SJSA1 (cell line): ENCODE measurements around the gene ANKRD44. TPM values are rescaled to one million over a fixed set of nuclear protein-coding genes. Genes with fewer than 3 reads are reported as not detected.

Experiments used
- DNase-seq, 2 experiments: peaks; one replicate each; pipeline ENCODE4 v3.0.0-alpha.2; 2015 to 2020; ENCODE audit warnings: low spot score in 2 of 2, low read depth in 1 of 2
- H3K27ac ChIP-seq: fragments of 250-450 bp; sonication (Bioruptor Pico); 2 replicates; pipeline ENCODE4 v1.5.1; 2020; ENCODE audit warnings: mild to moderate bottlenecking, moderate library complexity
- H3K27me3 ChIP-seq: fragments of 250-450 bp; sonication (Bioruptor Pico); replicated peaks from 2 replicates; pipeline ENCODE4 v1.5.1; 2020; ENCODE audit warnings: mild to moderate bottlenecking, moderate library complexity
- H3K36me3 ChIP-seq: fragments of 250-450 bp; sonication (Bioruptor Pico); 2 replicates; pipeline ENCODE4 v1.5.1; 2020; ENCODE audit warnings: mild to moderate bottlenecking
- H3K4me1 ChIP-seq: fragments of 250-450 bp; sonication (Bioruptor Pico); replicated peaks from 2 replicates; pipeline ENCODE4 v1.6.1; 2021; ENCODE audit warnings: mild to moderate bottlenecking
- H3K4me3 ChIP-seq: fragments of 250-450 bp; sonication (Bioruptor Pico); 2 replicates; pipeline ENCODE4 v1.5.1; 2020; ENCODE audit warnings: mild to moderate bottlenecking
- H3K9me3 ChIP-seq: fragments of 250-450 bp; sonication (Bioruptor Pico); replicated peaks from 2 replicates; pipeline ENCODE4 v1.5.1; 2020; ENCODE audit warnings: mild to moderate bottlenecking
- total RNA-seq: library from RNA; depleted of rRNA; stranded (reverse); fragments of >200 nt; shearing (Covaris generic); gene quantifications from 2 replicates; pipeline ENCODE4 v1.2.3, GENCODE V29; 2014

ANKRD44 gene
- total RNA-seq, 1 experiment from 2014 or later, result 15.5 TPM

DNA sequence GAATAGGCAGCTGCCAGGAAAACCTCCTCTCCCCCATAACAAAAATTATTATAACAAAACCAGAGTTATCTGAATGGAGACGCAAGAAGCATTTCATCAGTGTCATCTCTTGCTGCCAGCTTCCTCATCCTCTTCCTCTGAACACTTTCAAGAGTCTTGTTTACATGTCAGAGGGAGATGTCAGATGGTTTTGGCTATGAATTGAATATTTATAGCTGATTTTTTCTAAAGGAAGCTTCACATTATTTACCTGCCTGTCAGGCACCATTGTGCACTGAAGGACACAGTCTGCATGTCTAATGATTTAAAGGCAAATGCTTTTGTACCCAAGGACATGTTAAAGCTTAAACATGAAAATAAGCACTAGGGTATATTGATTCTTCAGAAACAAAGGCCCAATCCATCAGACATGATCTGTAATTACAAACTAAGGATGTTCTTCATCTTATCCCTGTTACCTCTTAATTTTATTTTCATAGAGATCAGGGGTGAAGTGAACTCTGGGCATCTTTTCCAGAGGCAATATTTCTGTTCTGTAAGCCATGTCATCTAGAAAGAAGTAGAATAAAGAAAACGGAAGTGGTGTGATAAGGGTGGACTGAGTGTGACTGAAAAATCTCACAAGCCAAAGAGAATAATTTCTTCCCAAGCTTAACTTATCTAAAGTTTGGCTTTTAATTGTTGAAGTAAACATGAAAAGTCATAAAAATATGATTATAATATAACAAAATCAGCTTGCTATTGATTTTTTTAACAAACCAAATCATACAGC is 168.7 kb downstream of the ANKRD44 start:
- DNase-seq, result no peak
- no peaks in the 10 kb centered on the region for H3K27me3 ChIP-seq
- H3K27ac ChIP-seq, result no peak overlapping the region
- peaks cover 16% of the 10 kb centered on the region for H3K4me1 ChIP-seq
- no peak overlapping the region for H3K4me3 ChIP-seq
- H3K9me3 ChIP-seq, result no peaks in the 10 kb centered on the region
- no peaks in the 10 kb centered on the region for H3K36me3 ChIP-seq

GRCh38 chr2:197140045-197140444 is 170.5 kb downstream of the ANKRD44 start:
- DNase-seq, result no peak
- peaks cover 18% of the 10 kb centered on the region for H3K4me1 ChIP-seq
- H3K9me3 ChIP-seq, result no peaks in the 10 kb centered on the region
- no peak overlapping the region for H3K27ac ChIP-seq
- H3K27me3 ChIP-seq, result no peaks in the 10 kb centered on the region
- no peak overlapping the region for H3K4me3 ChIP-seq
- H3K36me3 ChIP-seq, result no peaks in the 10 kb centered on the region

DNA sequence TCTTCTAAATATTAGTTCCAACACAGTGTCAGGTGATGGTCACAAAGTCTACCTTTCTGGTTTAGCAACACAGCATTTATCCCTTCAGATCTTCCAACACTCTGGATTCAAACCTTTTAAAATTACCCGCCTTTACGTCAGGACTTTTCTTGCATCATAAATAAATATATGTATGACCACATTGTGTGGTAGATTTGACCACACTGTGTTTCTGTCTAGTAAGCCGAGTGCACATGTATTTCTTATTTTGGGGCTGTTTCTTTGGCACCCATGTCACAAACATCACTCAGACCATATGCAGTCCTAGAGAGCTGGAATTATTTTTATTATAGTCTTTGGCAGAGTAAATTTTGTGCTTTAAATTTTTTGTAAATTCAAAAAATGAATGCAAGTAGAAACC is 172.1 kb downstream of the ANKRD44 start:
- H3K9me3 ChIP-seq, result no peaks in the 10 kb centered on the region
- H3K4me3 ChIP-seq, result no peak overlapping the region
- H3K36me3 ChIP-seq, result no peaks in the 10 kb centered on the region
- DNase-seq, result no peak
- peaks cover 18% of the 10 kb centered on the region for H3K4me1 ChIP-seq
- H3K27me3 ChIP-seq, result no peaks in the 10 kb centered on the region
- H3K27ac ChIP-seq, result no peak overlapping the region

DNA sequence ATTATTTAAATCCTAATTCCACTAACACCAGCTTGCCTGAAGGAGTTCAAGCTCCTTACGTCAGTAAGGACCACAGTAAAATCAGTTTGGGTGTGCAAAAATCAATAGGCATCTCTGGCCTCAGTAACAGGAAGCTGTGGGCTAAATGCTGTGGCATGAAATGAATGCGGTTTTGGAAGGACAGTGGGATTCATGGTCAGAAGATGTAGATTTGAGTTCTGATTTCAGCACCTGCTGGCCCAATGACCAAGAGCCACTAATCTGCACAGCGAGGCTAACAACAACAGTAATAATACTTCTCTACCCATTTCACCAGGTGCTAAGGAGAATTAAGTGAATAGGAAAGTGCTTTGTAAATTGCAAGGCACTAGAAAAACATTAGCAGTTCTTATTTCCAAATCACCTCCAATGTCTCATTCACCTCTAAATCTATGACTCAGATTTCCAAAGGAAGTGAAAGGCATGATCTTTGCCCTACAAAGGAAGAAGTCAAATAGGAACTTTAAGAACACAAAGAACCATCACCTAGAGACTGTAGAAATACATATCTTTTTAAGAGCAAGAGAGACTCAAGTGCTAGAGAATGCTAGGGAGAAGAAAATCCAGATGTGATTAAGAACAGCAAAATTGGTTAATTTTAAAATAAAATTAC is 172.6 kb downstream of the ANKRD44 start:
- no peak overlapping the region for H3K27ac ChIP-seq
- H3K27me3 ChIP-seq, result no peaks in the 10 kb centered on the region
- no peaks in the 10 kb centered on the region for H3K36me3 ChIP-seq
- no peak overlapping the region for H3K4me3 ChIP-seq
- H3K9me3 ChIP-seq, result no peaks in the 10 kb centered on the region
- H3K4me1 ChIP-seq, result peaks cover 18% of the 10 kb centered on the region
- DNase-seq, result no peak

- H3K4me3 ChIP-seq, result no peak overlapping the region
- H3K4me1 ChIP-seq, result peaks cover 18% of the 10 kb centered on the region
- H3K27ac ChIP-seq, result no peak overlapping the region
- no peaks in the 10 kb centered on the region for H3K36me3 ChIP-seq
- no peaks in the 10 kb centered on the region for H3K9me3 ChIP-seq
- no peaks in the 10 kb centered on the region for H3K27me3 ChIP-seq
- DNase-seq, result no peak
These were observed 173.3 kb downstream of the ANKRD44 start for GRCh38 chr2:197137231-197137630.

DNA sequence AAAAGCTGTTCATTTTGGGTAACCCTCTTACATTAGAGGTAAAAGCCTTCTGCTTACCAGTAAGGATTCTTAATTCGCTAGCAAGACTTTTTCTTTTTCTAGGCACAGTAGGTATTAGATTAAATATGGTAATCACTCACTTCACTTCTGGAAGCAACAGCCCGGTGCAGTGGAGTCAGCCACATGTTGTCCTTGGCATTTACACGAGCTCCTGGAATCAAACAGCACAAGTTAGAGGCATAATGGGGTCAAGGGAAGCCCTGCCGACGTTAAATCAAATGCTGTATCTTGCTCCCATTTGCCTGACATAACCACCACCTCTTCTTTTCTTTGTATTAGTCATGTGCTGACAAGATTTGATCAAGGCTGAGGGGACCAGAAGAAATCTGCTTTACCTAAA is 174.1 kb downstream of the ANKRD44 start:
- H3K4me3 ChIP-seq, result no peak overlapping the region
- H3K36me3 ChIP-seq, result no peaks in the 10 kb centered on the region
- H3K27ac ChIP-seq, result no peak overlapping the region
- H3K9me3 ChIP-seq, result no peaks in the 10 kb centered on the region
- H3K4me1 ChIP-seq, result peaks cover 18% of the 10 kb centered on the region
- no peaks in the 10 kb centered on the region for H3K27me3 ChIP-seq
- DNase-seq, result no peak

DNA sequence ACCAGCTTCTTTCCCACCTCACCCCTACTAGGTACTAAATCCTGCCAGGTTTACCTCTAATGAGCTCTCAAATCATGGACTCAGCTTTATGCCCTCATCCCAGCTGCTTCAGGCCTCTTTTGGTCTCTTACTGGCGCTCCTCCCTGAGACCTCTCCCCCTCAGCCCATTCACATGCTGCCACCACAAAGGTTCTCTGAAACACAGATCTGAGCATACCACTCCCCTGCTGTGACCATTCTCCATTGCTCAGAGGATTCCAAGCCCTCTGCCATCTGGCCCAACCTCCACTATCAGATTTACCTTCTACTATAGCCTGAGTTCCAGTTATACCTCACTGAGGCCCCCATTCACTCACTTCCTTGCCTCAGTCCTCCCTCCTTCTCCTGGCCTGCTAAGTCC is 174.8 kb downstream of the ANKRD44 start:
- no peak overlapping the region for H3K4me3 ChIP-seq
- no peak overlapping the region for H3K27ac ChIP-seq
- H3K9me3 ChIP-seq, result no peaks in the 10 kb centered on the region
- DNase-seq, result no peak
- no peaks in the 10 kb centered on the region for H3K27me3 ChIP-seq
- H3K4me1 ChIP-seq, result peaks cover 18% of the 10 kb centered on the region
- H3K36me3 ChIP-seq, result no peaks in the 10 kb centered on the region

- DNase-seq, result no peak
- H3K27me3 ChIP-seq, result no peaks in the 10 kb centered on the region
- H3K4me3 ChIP-seq, result no peak overlapping the region
- H3K36me3 ChIP-seq, result no peaks in the 10 kb centered on the region
- no peak overlapping the region for H3K27ac ChIP-seq
- H3K9me3 ChIP-seq, result no peaks in the 10 kb centered on the region
- H3K4me1 ChIP-seq, result peaks cover 26% of the 10 kb centered on the region
These were observed 176.4 kb downstream of the ANKRD44 start for GRCh38 chr2:197134206-197134605.

DNA sequence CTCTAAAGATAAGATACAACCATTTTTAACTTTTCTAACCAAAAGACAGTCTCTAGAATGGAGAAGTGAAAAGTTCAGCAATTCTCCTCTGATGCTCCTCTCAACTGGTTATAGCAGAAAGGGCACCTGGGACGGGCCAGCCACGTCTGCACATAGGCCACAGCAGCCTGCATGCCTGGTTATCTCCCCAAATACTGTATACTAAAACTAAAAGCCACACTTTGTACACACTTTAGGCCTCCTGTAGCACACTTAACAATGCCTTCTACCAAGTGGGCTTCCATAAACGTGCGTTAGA is 179.1 kb downstream of the ANKRD44 start:
- Histone ChIP-seq H3K9me3 (no peaks in the 10 kb centered on the region), H3K27me3 (no peaks in the 10 kb centered on the region), H3K4me1 (peaks cover 21% of the 10 kb centered on the region), H3K36me3 (no peaks in the 10 kb centered on the region), H3K4me3 (no peak overlapping the region), H3K27ac (no peak overlapping the region)
- no peak for DNase-seq

- Histone ChIP-seq H3K36me3 (no peaks in the 10 kb centered on the region), H3K4me3 (no peak overlapping the region), H3K27me3 (no peaks in the 10 kb centered on the region), H3K4me1 (peaks cover 33% of the 10 kb centered on the region), H3K9me3 (no peaks in the 10 kb centered on the region), H3K27ac (no peak overlapping the region)
- no peak for DNase-seq
These were observed 180.3 kb downstream of the ANKRD44 start for GRCh38 chr2:197130318-197130717.

DNA sequence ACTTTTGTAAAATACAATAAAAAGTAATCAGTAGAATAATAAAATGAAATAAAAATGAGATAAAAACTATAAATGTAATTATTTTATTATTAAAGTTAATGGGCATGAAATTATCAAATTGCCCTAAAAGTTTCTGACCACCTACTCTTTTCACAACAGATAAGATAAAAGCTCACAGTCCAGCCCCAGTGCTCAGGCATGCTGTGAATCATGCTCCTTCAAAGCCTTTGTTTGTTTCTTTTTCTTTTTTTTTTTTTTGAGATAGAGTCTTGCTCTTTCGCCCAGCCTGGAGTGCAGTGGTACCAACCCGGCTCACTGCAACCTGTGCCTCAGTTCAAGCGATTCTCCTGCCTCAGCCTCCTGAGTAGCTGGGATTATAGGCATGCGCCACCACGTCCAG is 181.7 kb downstream of the ANKRD44 start:
- Histone ChIP-seq H3K9me3 (no peaks in the 10 kb centered on the region), H3K27me3 (no peaks in the 10 kb centered on the region), H3K27ac (no peak overlapping the region), H3K36me3 (no peaks in the 10 kb centered on the region), H3K4me3 (no peak overlapping the region), H3K4me1 (peaks cover 43% of the 10 kb centered on the region)
- DNase-seq, result peak in 1 of 2 experiments; percentile 52

DNA sequence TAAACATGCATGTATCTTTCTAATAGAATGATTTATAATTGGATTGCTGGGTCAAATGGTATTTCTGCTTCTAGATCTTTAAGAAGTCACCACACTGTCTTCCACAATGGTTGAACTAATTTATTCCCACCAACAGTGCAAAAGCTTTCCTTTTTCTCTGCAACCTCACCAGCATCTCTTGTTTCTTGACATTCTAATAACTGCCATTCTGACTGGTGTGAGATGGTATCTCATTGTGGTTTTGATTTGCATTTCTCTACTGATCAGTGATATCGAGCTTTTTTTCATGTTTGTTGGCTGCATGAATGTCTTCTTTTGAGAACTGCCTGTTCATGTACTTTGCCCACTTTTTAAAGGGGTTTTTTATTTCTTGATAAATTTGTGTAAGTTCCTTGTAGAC is 182.5 kb downstream of the ANKRD44 start:
- H3K4me1 ChIP-seq, result peaks cover 48% of the 10 kb centered on the region
- H3K4me3 ChIP-seq, result no peak overlapping the region
- H3K27ac ChIP-seq, result no peak overlapping the region
- no peaks in the 10 kb centered on the region for H3K9me3 ChIP-seq
- no peaks in the 10 kb centered on the region for H3K36me3 ChIP-seq
- H3K27me3 ChIP-seq, result no peaks in the 10 kb centered on the region
- DNase-seq, result no peak

DNA sequence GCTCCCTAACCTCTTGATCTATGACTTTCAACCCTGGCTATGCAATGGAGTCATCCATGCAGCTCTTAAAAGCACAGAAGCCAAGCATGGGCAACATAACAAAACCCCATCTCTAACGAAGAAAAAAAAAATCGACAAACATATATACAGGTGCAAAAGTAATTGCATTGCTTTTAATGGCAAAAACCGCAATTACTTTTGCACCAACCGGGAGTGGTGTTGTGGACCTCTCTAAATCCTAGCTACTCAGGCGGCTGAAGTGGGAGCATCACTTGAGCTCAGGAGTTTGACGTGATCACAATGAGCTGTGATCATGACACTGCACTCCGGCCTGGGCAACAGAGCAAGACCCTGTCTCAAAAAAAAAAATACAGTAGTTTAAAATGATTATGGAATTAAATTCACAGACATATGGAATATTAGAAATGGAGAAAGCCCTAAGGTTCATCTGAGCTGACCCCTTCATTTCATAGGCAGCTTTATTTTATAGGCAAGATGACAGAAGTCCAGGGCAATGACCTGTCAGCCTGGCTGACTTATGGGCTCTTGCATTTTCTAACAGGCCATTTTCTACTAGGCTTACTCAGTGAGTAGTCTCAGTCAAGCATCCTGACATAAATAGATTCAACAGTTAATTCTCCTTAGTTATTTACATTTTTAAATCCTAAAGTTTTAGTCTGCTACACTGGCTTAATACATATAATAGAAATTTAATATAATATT is 183.8 kb downstream of the ANKRD44 start:
- Histone ChIP-seq H3K4me3 (no peak overlapping the region), H3K9me3 (no peaks in the 10 kb centered on the region), H3K36me3 (no peaks in the 10 kb centered on the region), H3K27ac (no peak overlapping the region), H3K27me3 (no peaks in the 10 kb centered on the region), H3K4me1 (peaks cover 53% of the 10 kb centered on the region)
- no peak for DNase-seq

GRCh38 chr2:197124639-197125390 is 185.8 kb downstream of the ANKRD44 start:
- peak; percentile 69 to 83 for DNase-seq
- Histone ChIP-seq H3K36me3 (no peaks in the 10 kb centered on the region), H3K27ac (peak overlapping the region; percentile 43), H3K4me3 (no peak overlapping the region), H3K27me3 (no peaks in the 10 kb centered on the region), H3K9me3 (no peaks in the 10 kb centered on the region), H3K4me1 (peaks cover 51% of the 10 kb centered on the region)
